IMR-90 (cell line): ENCODE data around the gene MYADML2. TPM values are rescaled to one million over a fixed set of nuclear protein-coding genes. Genes with fewer than 3 reads are reported as not detected.
A peak's percentile ranks its signal among the peaks of the same experiment; 100 is the strongest.

ENCODE experiments used
- ATAC-seq: fragments of 200-7000 bp; cut with Tn5 transposase; 2 replicates; pipeline ENCODE4 v1.9.1; 2020; ENCODE audit warnings: low read depth, mild to moderate bottlenecking, moderate library complexity
- BruUV-seq: library from RNA; stranded (reverse); fragments of 400-500 nt; replicated peaks from 2 replicates; lab custom pipeline; 2021; lab: Mats Ljungman, UMichigan
- CTCF ChIA-PET: fragments of 300-600 bp; formaldehyde crosslinking; extraction: SDS; loops from one replicate; lab custom pipeline; 2021; ENCODE audit warnings: antibody characterized with exemption; lab: Yijun Ruan, JAX
- POLR2A ChIA-PET: fragments of 300-600 bp; sonication (Branson Sonifier 250); formaldehyde crosslinking; loops from one replicate; lab custom pipeline; 2022; ENCODE audit warnings: antibody characterized with exemption; ENCODE audit not compliant: unreplicated experiment; lab: Charles Lee
- DNase-seq: peaks from one replicate; pipeline ENCODE4 v3.0.0; 2013
- H2AFZ ChIP-seq: replicated peaks from 2 replicates; pipeline ENCODE3; 2013; ENCODE audit warnings: low read length, mild to moderate bottlenecking; ENCODE audit not compliant: poor library complexity
- H2AK5ac ChIP-seq: 2 replicates; pipeline ENCODE4 v1.6.1; 2013; ENCODE audit warnings: low read depth, low read length, inconsistent platforms
- H2AK9ac ChIP-seq: replicated peaks from 2 replicates; pipeline ENCODE3; 2013; ENCODE audit warnings: mild to moderate bottlenecking, low read depth, low read length, moderate library complexity; ENCODE audit not compliant: poor library complexity
- H2BK120ac ChIP-seq: 2 replicates; pipeline ENCODE4 v1.6.1; 2013; ENCODE audit warnings: low read depth, low read length, inconsistent platforms
- H2BK15ac ChIP-seq: 3 replicates; pipeline ENCODE4 v1.6.1; 2013; ENCODE audit warnings: low read depth, low read length, inconsistent platforms
- H2BK20ac ChIP-seq: 2 replicates; pipeline ENCODE4 v1.6.1; 2013; ENCODE audit warnings: low read depth, mild to moderate bottlenecking, inconsistent platforms, low read length, moderate library complexity
- H2BK5ac ChIP-seq: 2 replicates; pipeline ENCODE4 v1.6.1; 2013; ENCODE audit warnings: mild to moderate bottlenecking, low read depth, low read length, inconsistent platforms; ENCODE audit not compliant: poor library complexity, severe bottlenecking
- H3K14ac ChIP-seq: replicated peaks from 2 replicates; pipeline ENCODE4 v1.6.1; 2013; ENCODE audit warnings: low read depth, low read length, inconsistent platforms
- H3K18ac ChIP-seq: 2 replicates; pipeline ENCODE4 v1.6.1; 2013; ENCODE audit warnings: low read depth, low read length, control low read depth
- H3K23ac ChIP-seq: 2 replicates; pipeline ENCODE4 v1.6.1; 2013; ENCODE audit warnings: low read depth, low read length, inconsistent platforms
- H3K27ac ChIP-seq: 2 replicates; pipeline ENCODE4 v1.5.1; 2013; ENCODE audit warnings: mild to moderate bottlenecking, control low read depth, low read length; ENCODE audit not compliant: insufficient read depth
- H3K27me3 ChIP-seq: 2 replicates; pipeline ENCODE4 v1.6.1; 2013; ENCODE audit warnings: low read length; ENCODE audit not compliant: control insufficient read depth, insufficient read depth
- H3K36me3 ChIP-seq: 2 replicates; pipeline ENCODE4 v1.6.1; 2013; ENCODE audit warnings: low read length, mixed read lengths; ENCODE audit not compliant: control insufficient read depth, insufficient read depth
- H3K4ac ChIP-seq: 2 replicates; pipeline ENCODE4 v1.6.1; 2013; ENCODE audit warnings: low read depth, low read length, inconsistent platforms
- H3K4me1 ChIP-seq: 2 replicates; pipeline ENCODE4 v1.6.1; 2013; ENCODE audit warnings: low read length, mixed read lengths; ENCODE audit not compliant: control insufficient read depth, insufficient read depth
- H3K4me2 ChIP-seq: 2 replicates; pipeline ENCODE4 v1.6.1; 2013; ENCODE audit warnings: low read depth, mild to moderate bottlenecking, control low read depth, low read length, moderate library complexity
- H3K4me3 ChIP-seq: 2 replicates; pipeline ENCODE4 v1.5.1; 2013; ENCODE audit warnings: low read depth, mild to moderate bottlenecking, control low read depth, low read length, moderate library complexity; ENCODE audit not compliant: insufficient read depth
- H3K56ac ChIP-seq: 2 replicates; pipeline ENCODE4 v1.6.1; 2013; ENCODE audit warnings: low read length, inconsistent platforms; ENCODE audit not compliant: insufficient read depth; ENCODE audit errors: extremely low read depth
- H3K79me1 ChIP-seq, 2 experiments: 2 replicates each; pipeline ENCODE4 v1.6.1; 2013; ENCODE audit warnings: low read length in 2 of 2, inconsistent platforms in 1 of 2, low read depth in 1 of 2
- H3K9ac ChIP-seq: 2 replicates; pipeline ENCODE4 v1.6.1; 2013; ENCODE audit warnings: low read depth, low read length, control low read depth
- H3K9me1 ChIP-seq: 2 replicates; pipeline ENCODE4 v1.6.1; 2013; ENCODE audit warnings: low read length, inconsistent platforms; ENCODE audit not compliant: insufficient read depth
- H3K9me3 ChIP-seq: 2 replicates; pipeline ENCODE4 v1.6.1; 2013; ENCODE audit warnings: low read length; ENCODE audit not compliant: control insufficient read depth, insufficient read depth
- H4K20me1 ChIP-seq: 2 replicates; pipeline ENCODE4 v1.6.1; 2013; ENCODE audit warnings: low read length, inconsistent platforms; ENCODE audit not compliant: insufficient read depth
- H4K5ac ChIP-seq: 2 replicates; pipeline ENCODE4 v1.6.1; 2013; ENCODE audit warnings: mild to moderate bottlenecking, low read depth, low read length, control low read depth
- H4K8ac ChIP-seq, 2 experiments: 2 replicates each; pipeline ENCODE4 v1.6.1; 2013; ENCODE audit warnings: low read depth in 2 of 2, low read length in 2 of 2, control low read depth in 1 of 2, inconsistent platforms in 1 of 2
- H4K91ac ChIP-seq: 2 replicates; pipeline ENCODE4 v1.6.1; 2013; ENCODE audit warnings: low read depth, low read length, inconsistent platforms; ENCODE audit not compliant: insufficient read depth
- BHLHE40 ChIP-seq: fragments of 150-350 bp; IDR thresholded peaks from 2 replicates; pipeline ENCODE4 v1.6.1; 2016; ENCODE audit warnings: mild to moderate bottlenecking, low read depth, low read length
- CEBPB ChIP-seq: IDR thresholded peaks from 2 replicates; pipeline ENCODE4 v1.6.1; 2012; ENCODE audit warnings: low read depth, low read length, improper control_type of control experiment
- CHD1 ChIP-seq: IDR thresholded peaks from 2 replicates; pipeline ENCODE4 v1.6.1; 2012; ENCODE audit warnings: low read depth, low read length, improper control_type of control experiment
- FOS ChIP-seq: fragments of 150-350 bp; IDR thresholded peaks from 2 replicates; pipeline ENCODE4 v1.6.1; 2016; ENCODE audit warnings: low read depth, low read length
- MAFK ChIP-seq: IDR thresholded peaks from 2 replicates; pipeline ENCODE4 v1.6.1; 2012; ENCODE audit warnings: low read depth, low read length, improper control_type of control experiment
- MAZ ChIP-seq: IDR thresholded peaks from 2 replicates; pipeline ENCODE4 v1.6.1; 2012; ENCODE audit warnings: low read depth, mild to moderate bottlenecking, low read length, improper control_type of control experiment, moderate library complexity, borderline replicate concordance
- MXI1 ChIP-seq: IDR thresholded peaks from 2 replicates; pipeline ENCODE4 v1.6.1; 2012; ENCODE audit warnings: low read depth, mild to moderate bottlenecking, low read length, moderate library complexity, borderline replicate concordance
- NFE2L2 ChIP-seq: fragments of 150-350 bp; IDR thresholded peaks from 2 replicates; pipeline ENCODE4 v1.6.1; 2016; ENCODE audit warnings: low read depth, mild to moderate bottlenecking, low read length
- POLR2A ChIP-seq: IDR thresholded peaks from 2 replicates; pipeline ENCODE4 v1.6.1; 2012; ENCODE audit warnings: mild to moderate bottlenecking, low read depth, low read length
- RAD21 ChIP-seq: IDR thresholded peaks from 2 replicates; pipeline ENCODE4 v1.6.1; 2012; ENCODE audit warnings: low read length, improper control_type of control experiment
- RCOR1 ChIP-seq: IDR thresholded peaks from 2 replicates; pipeline ENCODE4 v1.6.1; 2012; ENCODE audit warnings: mild to moderate bottlenecking, low read length, improper control_type of control experiment; ENCODE audit not compliant: insufficient replicate concordance
- RFX5 ChIP-seq: IDR thresholded peaks from 2 replicates; pipeline ENCODE4 v1.8.0; 2012; ENCODE audit warnings: low read depth, mild to moderate bottlenecking, low read length, moderate library complexity
- SMC3 ChIP-seq: fragments of 150-350 bp; IDR thresholded peaks from 2 replicates; pipeline ENCODE4 v1.6.1; 2016; ENCODE audit warnings: low read depth, mild to moderate bottlenecking, antibody characterized with exemption, low read length, moderate library complexity
- WGBS, 2 experiments: methylation state at CpG; one replicate each; pipeline versions ENCODE4 v1.1.5 to v1.1.7; 2013; ENCODE audit warnings: missing lambda C conversion rate in 2 of 2; ENCODE audit not compliant: insufficient read length in 1 of 2; ENCODE audit errors: extremely low coverage in 2 of 2; 5-methylcytosine and 5-hydroxymethylcytosine counted together
- dilution Hi-C: fragments of 300-500 bp; cut with HindIII; formaldehyde crosslinking; loops from one replicate; pipeline ENCODE4 v1.14.3; 2018; ENCODE audit warnings: low sequenced_read_pairs; ENCODE audit not compliant: unreplicated experiment
- in situ Hi-C: fragments of 300-500 bp; cut with MboI; formaldehyde crosslinking; loops from 3 replicates; pipeline ENCODE4 v1.14.3; 2019; ENCODE audit warnings: low sequenced_read_pairs, inconsistent platforms, mixed read lengths
- intact Hi-C: fragments of 100-400 bp; cut with micrococcal nuclease; formaldehyde crosslinking; loops from 2 replicates; pipeline ENCODE4 v1.10.0; 2022
- polyA plus RNA-seq, 3 experiments: library from polyadenylated mRNA; depleted of rRNA; stranded (reverse); fragments of >200 nt; gene quantifications; 2 replicates each; pipeline ENCODE4 v1.2.3, GENCODE V29; 2012; ENCODE audit warnings: low replicate concordance in 1 of 3
- total RNA-seq: library from RNA; depleted of rRNA; stranded (reverse); fragments of >200 nt; gene quantifications from 2 replicates; pipeline ENCODE4 v1.2.3, GENCODE V29; 2012
- TF ChIP-seq, protein P1 (sequence below): fragments of 150-350 bp; IDR thresholded peaks from 2 replicates; pipeline ENCODE4 v1.6.1; 2016; ENCODE audit warnings: low read depth, mild to moderate bottlenecking, low read length, moderate library complexity, borderline replicate concordance
- TF ChIP-seq, protein P2 (sequence below): fragments of 150-350 bp; IDR thresholded peaks from 2 replicates; pipeline ENCODE4 v1.6.1; 2017; ENCODE audit warnings: mild to moderate bottlenecking, antibody characterized with exemption, low read length, low read depth

Gene MYADML2
- total and polyA plus RNA-seq, 2 of the 4 experiments (the other 2 are of a cell fraction): not detected

DNA sequence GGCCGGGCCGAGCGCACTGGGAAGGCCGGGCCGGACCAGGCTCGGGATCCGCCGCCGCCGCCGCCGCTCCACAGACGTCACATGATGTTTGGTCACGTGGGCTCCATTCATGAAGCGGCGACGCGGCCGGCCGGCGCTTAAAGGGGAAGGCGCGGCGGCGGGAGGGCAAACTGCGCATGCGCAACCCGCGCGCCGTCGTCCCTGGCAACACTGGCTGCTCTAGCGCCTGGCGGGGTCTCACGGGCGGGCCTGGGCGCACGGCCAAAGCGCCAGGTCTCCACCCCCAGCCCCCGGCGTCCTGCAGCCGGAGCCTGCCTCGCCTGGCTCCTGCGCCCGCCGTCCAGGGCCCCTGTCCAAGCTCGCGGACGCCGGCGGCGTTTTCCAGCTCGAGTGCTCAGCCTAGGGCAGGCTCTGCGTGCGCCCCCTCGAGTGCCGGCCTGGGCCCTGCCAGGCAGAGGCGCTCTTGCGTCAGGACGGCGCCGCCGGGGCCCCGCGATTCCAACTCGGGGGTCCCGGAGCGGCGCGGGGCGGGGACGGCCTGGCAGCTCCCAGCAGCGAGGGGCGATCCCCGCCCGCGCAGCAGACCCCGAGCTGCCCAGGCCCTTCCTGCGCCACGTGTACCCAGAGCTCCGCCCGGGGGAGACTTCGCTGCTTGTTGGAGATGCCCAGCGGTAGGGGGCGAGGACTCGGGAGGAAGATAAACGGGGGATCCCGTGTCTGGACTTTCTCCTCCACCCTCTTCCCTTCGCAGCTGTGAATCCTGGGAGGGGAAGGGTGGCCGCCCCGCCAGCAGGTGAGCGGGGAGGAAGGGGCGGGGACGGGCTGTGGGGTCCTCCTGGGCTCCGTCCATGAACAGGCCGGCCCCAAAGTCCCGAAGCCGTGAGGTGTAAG lies 19.1 kb downstream of the MYADML2 start, which contains the start of gene MAFG:
MAFG (minus strand) TSS at position 83 of the 891 bp plus-strand sequence. CDS start 4,550 bp downstream, outside the sequence.
- Histone ChIP-seq H3K27ac (peak within 1 kb of the TSS; percentile 79), H3K4me1 (peaks cover 26% of the 10 kb centered on the region), H3K9me3 (no peaks in the 10 kb centered on the region), H2BK20ac (no peak within 1 kb of the TSS), H3K56ac (peak within 1 kb of the TSS; percentile 41), H3K4ac (peak within 1 kb of the TSS; percentile 77), H3K36me3 (peaks cover 4% of the 10 kb centered on the region; the same call in 1 of the 2 replicates), H3K23ac (peak within 1 kb of the TSS; percentile 72), H3K4me3 (peak within 1 kb of the TSS; percentile 65), H2AFZ (peak within 1 kb of the TSS; percentile 92), H4K5ac (peak within 1 kb of the TSS; percentile 44), H4K20me1 (peaks cover 44% of the 10 kb centered on the region), H2BK120ac (peak within 1 kb of the TSS; percentile 1; the same call in 1 of the 2 replicates), H3K9ac (peak within 1 kb of the TSS; percentile 62), H3K9me1 (peaks cover 17% of the 10 kb centered on the region), H4K91ac (peak within 1 kb of the TSS; percentile 66), H3K4me2 (peak within 1 kb of the TSS; percentile 78), H4K8ac (peak within 1 kb of the TSS; percentile 76 to 77; a peak in 3 of 4 replicates), H2BK5ac (peak within 1 kb of the TSS; percentile 71), H2AK9ac (peak within 1 kb of the TSS; percentile 99), H3K27me3 (no peaks in the 10 kb centered on the region), H3K79me1 (peaks cover 17 to 48% of the 10 kb centered on the region in 2 experiments; a peak in 3 of 4 replicates), H2AK5ac (peak within 1 kb of the TSS; percentile 79), H3K14ac (peak within 1 kb of the TSS; percentile 65), H2BK15ac (no peak within 1 kb of the TSS; the same call in 2 of the 3 replicates), H3K18ac (no peak within 1 kb of the TSS; the same call in 1 of the 2 replicates)
- no TSS peak for BruUV-seq
- 1% methylated on average over 63 of the region's 98 CpGs; no CpG with 5 or more reads in 1 of the 2 experiments for WGBS, 2 experiments
- POLR2A ChIA-PET: no interaction called here
- ATAC-seq (peak; percentile 50), DNase-seq (peak; percentile 90)
- intact Hi-C loops (no loop called here), dilution Hi-C loops (no loop called here), in situ Hi-C loops (no loop called here)
- CTCF ChIA-PET: interaction anchor here (0.9 to 1.3 kb wide), 2 partner anchors 32 to 92 kb away, joined by 3 read pairs; no protein-coding TSS in a partner anchor
- TF ChIP-seq BHLHE40 (peak; percentile 26; the same call in 1 of the 2 replicates), CEBPB (peak; percentile 28; the same call in 1 of the 2 replicates), MAZ (no peak), RCOR1 (no peak), SMC3 (no peak), MAFK (no peak), MXI1 (peak; percentile 40; the same call in 1 of the 2 replicates), CHD1 (no peak), POLR2A (no peak; the same call in 1 of the 2 replicates), FOS (0 out of 2 replicates have a peak, but pooled peaks have one; percentile 23), RFX5 (no peak), RAD21 (peak; percentile 28; the same call in 1 of the 2 replicates), NFE2L2 (no peak)
- TF ChIP-seq, protein P1, sequence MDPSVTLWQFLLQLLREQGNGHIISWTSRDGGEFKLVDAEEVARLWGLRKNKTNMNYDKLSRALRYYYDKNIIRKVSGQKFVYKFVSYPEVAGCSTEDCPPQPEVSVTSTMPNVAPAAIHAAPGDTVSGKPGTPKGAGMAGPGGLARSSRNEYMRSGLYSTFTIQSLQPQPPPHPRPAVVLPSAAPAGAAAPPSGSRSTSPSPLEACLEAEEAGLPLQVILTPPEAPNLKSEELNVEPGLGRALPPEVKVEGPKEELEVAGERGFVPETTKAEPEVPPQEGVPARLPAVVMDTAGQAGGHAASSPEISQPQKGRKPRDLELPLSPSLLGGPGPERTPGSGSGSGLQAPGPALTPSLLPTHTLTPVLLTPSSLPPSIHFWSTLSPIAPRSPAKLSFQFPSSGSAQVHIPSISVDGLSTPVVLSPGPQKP: no peak
- TF ChIP-seq, protein P2, sequence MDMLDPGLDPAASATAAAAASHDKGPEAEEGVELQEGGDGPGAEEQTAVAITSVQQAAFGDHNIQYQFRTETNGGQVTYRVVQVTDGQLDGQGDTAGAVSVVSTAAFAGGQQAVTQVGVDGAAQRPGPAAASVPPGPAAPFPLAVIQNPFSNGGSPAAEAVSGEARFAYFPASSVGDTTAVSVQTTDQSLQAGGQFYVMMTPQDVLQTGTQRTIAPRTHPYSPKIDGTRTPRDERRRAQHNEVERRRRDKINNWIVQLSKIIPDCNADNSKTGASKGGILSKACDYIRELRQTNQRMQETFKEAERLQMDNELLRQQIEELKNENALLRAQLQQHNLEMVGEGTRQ: peak; percentile 99
